ENCODE data around the gene TFCP2. TPM values are rescaled to one million over a fixed set of nuclear protein-coding genes. Genes with fewer than 3 reads are reported as not detected.

Gene TFCP2
- total RNA-seq, 4 donors from 2014 or later, result 13.5 to 20.5 (median 15.4) TPM

DNA sequence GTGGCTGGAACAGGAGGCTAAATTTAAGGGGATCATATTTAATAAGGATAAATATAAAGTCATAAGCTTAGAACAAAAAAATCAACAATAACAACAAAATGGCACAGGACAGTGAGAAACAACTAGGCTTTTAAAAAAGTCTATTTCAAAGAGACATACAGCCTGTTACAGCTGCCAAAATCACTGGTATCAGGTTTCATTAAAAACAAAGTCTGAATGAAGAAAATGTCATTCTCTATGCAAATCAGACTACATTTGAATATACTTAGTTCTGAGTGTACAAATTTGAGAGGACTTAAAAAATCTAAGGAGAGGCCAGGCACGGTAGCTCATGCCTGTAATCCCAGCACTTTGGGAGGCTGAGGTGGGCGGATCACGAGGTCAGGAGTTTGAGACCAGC is 44.0 kb downstream of the TFCP2 start:
- Histone ChIP-seq H3K4me3 (no peak overlapping the region), H3K27ac (no peak overlapping the region), H3K27me3 (no peaks in the 10 kb centered on the region), H3K36me3 (no peaks in the 10 kb centered on the region), H3K9me3 (no peaks in the 10 kb centered on the region), H3K4me1 (peaks cover 0 to 13% (median 0%) of the 10 kb centered on the region in 4 donors)
- TF ChIP-seq POLR2AphosphoS5 (IDR thresholded peaks at IDR 0.05) (no peak), POLR2A (IDR thresholded peaks at IDR 0.05) (no peak), EP300 (IDR thresholded peaks at IDR 0.05; ENCODE audit: low read depth) (no peak)
- TF ChIP-seq, protein P1, sequence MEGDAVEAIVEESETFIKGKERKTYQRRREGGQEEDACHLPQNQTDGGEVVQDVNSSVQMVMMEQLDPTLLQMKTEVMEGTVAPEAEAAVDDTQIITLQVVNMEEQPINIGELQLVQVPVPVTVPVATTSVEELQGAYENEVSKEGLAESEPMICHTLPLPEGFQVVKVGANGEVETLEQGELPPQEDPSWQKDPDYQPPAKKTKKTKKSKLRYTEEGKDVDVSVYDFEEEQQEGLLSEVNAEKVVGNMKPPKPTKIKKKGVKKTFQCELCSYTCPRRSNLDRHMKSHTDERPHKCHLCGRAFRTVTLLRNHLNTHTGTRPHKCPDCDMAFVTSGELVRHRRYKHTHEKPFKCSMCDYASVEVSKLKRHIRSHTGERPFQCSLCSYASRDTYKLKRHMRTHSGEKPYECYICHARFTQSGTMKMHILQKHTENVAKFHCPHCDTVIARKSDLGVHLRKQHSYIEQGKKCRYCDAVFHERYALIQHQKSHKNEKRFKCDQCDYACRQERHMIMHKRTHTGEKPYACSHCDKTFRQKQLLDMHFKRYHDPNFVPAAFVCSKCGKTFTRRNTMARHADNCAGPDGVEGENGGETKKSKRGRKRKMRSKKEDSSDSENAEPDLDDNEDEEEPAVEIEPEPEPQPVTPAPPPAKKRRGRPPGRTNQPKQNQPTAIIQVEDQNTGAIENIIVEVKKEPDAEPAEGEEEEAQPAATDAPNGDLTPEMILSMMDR (IDR thresholded peaks at IDR 0.05), result no peak
- no peak for DNase-seq
- 80% methylated on average over 3 of the region's 3 CpGs; no CpG with 5 or more reads in 1 of the 2 donors for WGBS, 2 donors (ENCODE audit: low coverage in 1 of 2)
- in situ Hi-C loops (cut with MboI; ENCODE audit: low pct_ligation_motif_present in 1 of 4, low pct_unique_long_range_greater_than_20kb in 1 of 4, low sequenced_read_pairs in 3 of 4), result no loop called here
- intact Hi-C loops (cut with DNase I; ENCODE audit: low total_unique reads), result no loop called here

DNA sequence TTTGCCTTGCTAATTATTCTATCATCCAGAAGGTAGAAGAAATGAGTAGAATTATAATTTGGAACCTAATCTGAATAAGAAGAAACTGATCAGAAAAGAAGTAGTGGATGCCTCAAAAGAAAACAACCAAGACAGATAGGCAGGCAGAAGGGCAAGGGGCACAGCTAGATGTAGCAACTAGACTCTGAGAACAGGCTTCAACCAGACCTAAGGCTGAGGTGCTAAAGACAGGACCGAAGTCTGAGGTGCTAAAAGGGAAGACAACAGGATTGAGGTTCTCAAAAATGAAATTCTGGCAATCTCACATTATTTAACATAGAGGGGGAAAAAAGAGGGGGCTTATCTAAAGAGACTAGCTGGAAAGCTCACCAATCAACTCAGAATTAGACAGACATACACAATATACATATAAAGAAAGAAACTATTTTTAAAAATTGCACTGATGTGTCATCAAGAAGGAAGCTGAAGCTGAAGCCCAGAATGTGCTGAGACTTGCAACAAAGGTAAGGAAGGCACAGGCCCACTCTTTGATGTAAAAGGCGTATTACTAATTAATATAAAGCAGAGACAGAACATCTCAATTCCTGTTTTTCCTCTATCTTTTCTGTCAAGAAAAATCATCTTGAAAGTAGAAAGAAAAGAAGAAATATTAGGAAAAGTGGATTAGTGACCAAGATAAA is 45.7 kb downstream of the TFCP2 start:
- no peak for TF ChIP-seq EP300 (IDR thresholded peaks at IDR 0.05; ENCODE audit: low read depth)
- TF ChIP-seq, protein P1 (IDR thresholded peaks at IDR 0.05), result no peak
- no peak for TF ChIP-seq POLR2A (IDR thresholded peaks at IDR 0.05)
- no peak for TF ChIP-seq POLR2AphosphoS5 (IDR thresholded peaks at IDR 0.05)
- Histone ChIP-seq H3K4me1 (no peaks in the 10 kb centered on the region), H3K4me3 (no peak overlapping the region), H3K9me3 (no peaks in the 10 kb centered on the region), H3K27me3 (no peaks in the 10 kb centered on the region), H3K36me3 (no peaks in the 10 kb centered on the region), H3K27ac (no peak overlapping the region)
- WGBS, 2 donors (ENCODE audit: low coverage in 1 of 2), result 90 to 100% methylated on average over 1 to 2 of the region's 2 CpGs
- DNase-seq, result no peak
- intact Hi-C loops (cut with DNase I; ENCODE audit: low total_unique reads) (no loop called here), in situ Hi-C loops (cut with MboI; ENCODE audit: low pct_ligation_motif_present in 1 of 4, low pct_unique_long_range_greater_than_20kb in 1 of 4, low sequenced_read_pairs in 3 of 4) (no loop called here)

- no peak for DNase-seq
- TF ChIP-seq EP300 (IDR thresholded peaks at IDR 0.05; ENCODE audit: low read depth) (no peak), POLR2A (IDR thresholded peaks at IDR 0.05) (no peak), POLR2AphosphoS5 (IDR thresholded peaks at IDR 0.05) (no peak)
- TF ChIP-seq, protein P1 (IDR thresholded peaks at IDR 0.05), result no peak
- H3K36me3 ChIP-seq, result no peaks in the 10 kb centered on the region
- no peaks in the 10 kb centered on the region for H3K27me3 ChIP-seq
- H3K27ac ChIP-seq, result no peak overlapping the region
- H3K4me1 ChIP-seq, result no peaks in the 10 kb centered on the region
- in situ Hi-C loops (cut with MboI; ENCODE audit: low pct_ligation_motif_present in 1 of 4, low pct_unique_long_range_greater_than_20kb in 1 of 4, low sequenced_read_pairs in 3 of 4), result no loop called here
- intact Hi-C loops (cut with DNase I; ENCODE audit: low total_unique reads), result no loop called here
- 93 to 95% methylated on average over 2 of the region's 2 CpGs for WGBS, 2 donors (ENCODE audit: low coverage in 1 of 2)
- H3K4me3 ChIP-seq, result no peak overlapping the region
- H3K9me3 ChIP-seq, result no peaks in the 10 kb centered on the region
Observed at GRCh38 chr12:51126297-51126696, 46.6 kb downstream of the TFCP2 start.

DNA sequence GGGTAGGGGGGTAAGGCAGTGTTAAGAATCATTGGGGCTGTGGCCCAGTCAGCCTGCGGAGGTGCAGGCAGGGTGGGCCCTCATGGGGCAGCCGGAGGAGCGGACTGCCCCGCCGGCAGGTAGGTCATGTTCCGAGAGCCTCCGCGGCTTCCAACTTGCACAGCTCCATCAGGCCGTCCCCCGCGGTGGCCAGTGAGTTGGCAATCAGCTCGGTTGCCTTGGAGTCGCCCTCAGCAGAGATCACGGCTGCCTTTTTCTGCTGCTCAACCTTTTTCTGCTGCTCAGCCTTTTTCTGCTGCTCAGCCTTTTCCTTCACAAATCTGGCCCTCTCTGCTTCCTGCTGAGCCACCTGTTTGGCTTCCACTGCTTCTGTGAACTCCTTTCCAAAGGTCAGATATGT is 48.4 kb downstream of the TFCP2 start:
- H3K27me3 ChIP-seq, result no peaks in the 10 kb centered on the region
- no peaks in the 10 kb centered on the region for H3K36me3 ChIP-seq
- no peak for DNase-seq
- H3K4me3 ChIP-seq, result no peak overlapping the region
- 95 to 100% methylated on average over 1 to 14 of the region's 14 CpGs for WGBS, 2 donors (ENCODE audit: low coverage in 1 of 2)
- no peaks in the 10 kb centered on the region for H3K9me3 ChIP-seq
- TF ChIP-seq, protein P1 (IDR thresholded peaks at IDR 0.05), result no peak
- TF ChIP-seq POLR2AphosphoS5 (IDR thresholded peaks at IDR 0.05) (no peak), EP300 (IDR thresholded peaks at IDR 0.05; ENCODE audit: low read depth) (no peak), POLR2A (IDR thresholded peaks at IDR 0.05) (no peak)
- no peaks in the 10 kb centered on the region for H3K4me1 ChIP-seq
- in situ Hi-C loops (cut with MboI; ENCODE audit: low pct_ligation_motif_present in 1 of 4, low pct_unique_long_range_greater_than_20kb in 1 of 4, low sequenced_read_pairs in 3 of 4), result no loop called here
- intact Hi-C loops (cut with DNase I; ENCODE audit: low total_unique reads), result no loop called here
- H3K27ac ChIP-seq, result no peak overlapping the region

Data from transverse colon (tissue), 4 donors.